Measurements from ENCODE around the gene IPO11. TPM values are rescaled to one million over a fixed set of nuclear protein-coding genes. Genes with fewer than 3 reads are reported as not detected.

IPO11 gene
- total and polyA plus RNA-seq, 2 experiments from 2014 or later, result 18.7 to 64.7 TPM

DNA sequence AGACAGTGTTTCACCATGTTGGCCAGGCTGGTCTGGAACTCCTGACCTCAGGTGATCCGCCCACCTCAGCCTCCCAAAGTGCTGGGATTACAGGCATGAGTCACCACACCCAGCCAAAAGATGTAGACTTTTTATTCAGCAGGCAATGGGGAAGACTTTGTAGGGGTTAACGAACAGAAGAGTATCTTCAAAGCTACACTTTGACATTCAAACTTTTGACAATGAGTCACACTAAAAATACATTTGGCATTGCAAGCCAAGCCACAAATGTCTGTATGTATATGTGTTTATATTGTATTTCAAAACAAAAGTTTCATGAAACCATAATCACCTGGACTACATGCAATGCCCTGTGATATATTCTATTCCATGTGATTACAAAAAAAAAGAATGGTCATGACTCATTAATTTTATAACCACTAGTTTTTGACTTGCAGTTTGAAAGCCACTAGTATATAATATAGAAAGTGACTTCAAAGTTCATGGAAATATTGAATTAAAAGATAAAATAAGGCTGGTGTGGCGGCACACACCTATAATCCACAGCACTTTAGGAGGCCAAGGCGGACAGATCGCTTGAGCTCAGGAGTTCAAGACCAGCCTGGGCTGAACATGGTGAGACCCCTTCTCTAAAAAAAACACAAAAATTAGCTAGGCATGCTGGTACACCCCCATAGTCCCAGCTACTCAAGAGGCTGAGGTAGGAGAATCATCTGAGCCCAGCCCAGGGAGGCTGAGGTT, 17.2 kb upstream of the IPO11 start:
- H3K9me2 ChIP-seq (ENCODE audit: insufficient read depth), result no peaks in the 10 kb centered on the region
- H3K4me2 ChIP-seq, result no peak overlapping the region
- no peak for DNase-seq (ENCODE audit: low spot score)
- Mint-ChIP-seq H3K27ac (no peak overlapping the region), H3K4me3 (no peak overlapping the region), H3K36me3 (ENCODE audit: low read depth) (peaks cover 51% of the 10 kb centered on the region; the same call in 2 of the 3 replicates), H3K4me1 (no peaks in the 10 kb centered on the region), H3K27me3 (ENCODE audit: insufficient read depth, low read depth, poor library complexity) (no peaks in the 10 kb centered on the region), H3K9me3 (no peaks in the 10 kb centered on the region)
- H4K20me1 ChIP-seq (replicated peaks; ENCODE audit: insufficient read depth), result no peaks in the 10 kb centered on the region
- 0 out of 2 replicates have a peak, but pooled peaks cover under 1% of the 10 kb centered on the region for H3K79me2 ChIP-seq (replicated peaks; ENCODE audit: insufficient read depth)
- H3F3A ChIP-seq (replicated peaks; ENCODE audit: low read depth), result no peaks in the 10 kb centered on the region
- H3K4me3 ChIP-seq, result no peak overlapping the region
- TF ChIP-seq, protein P1, sequence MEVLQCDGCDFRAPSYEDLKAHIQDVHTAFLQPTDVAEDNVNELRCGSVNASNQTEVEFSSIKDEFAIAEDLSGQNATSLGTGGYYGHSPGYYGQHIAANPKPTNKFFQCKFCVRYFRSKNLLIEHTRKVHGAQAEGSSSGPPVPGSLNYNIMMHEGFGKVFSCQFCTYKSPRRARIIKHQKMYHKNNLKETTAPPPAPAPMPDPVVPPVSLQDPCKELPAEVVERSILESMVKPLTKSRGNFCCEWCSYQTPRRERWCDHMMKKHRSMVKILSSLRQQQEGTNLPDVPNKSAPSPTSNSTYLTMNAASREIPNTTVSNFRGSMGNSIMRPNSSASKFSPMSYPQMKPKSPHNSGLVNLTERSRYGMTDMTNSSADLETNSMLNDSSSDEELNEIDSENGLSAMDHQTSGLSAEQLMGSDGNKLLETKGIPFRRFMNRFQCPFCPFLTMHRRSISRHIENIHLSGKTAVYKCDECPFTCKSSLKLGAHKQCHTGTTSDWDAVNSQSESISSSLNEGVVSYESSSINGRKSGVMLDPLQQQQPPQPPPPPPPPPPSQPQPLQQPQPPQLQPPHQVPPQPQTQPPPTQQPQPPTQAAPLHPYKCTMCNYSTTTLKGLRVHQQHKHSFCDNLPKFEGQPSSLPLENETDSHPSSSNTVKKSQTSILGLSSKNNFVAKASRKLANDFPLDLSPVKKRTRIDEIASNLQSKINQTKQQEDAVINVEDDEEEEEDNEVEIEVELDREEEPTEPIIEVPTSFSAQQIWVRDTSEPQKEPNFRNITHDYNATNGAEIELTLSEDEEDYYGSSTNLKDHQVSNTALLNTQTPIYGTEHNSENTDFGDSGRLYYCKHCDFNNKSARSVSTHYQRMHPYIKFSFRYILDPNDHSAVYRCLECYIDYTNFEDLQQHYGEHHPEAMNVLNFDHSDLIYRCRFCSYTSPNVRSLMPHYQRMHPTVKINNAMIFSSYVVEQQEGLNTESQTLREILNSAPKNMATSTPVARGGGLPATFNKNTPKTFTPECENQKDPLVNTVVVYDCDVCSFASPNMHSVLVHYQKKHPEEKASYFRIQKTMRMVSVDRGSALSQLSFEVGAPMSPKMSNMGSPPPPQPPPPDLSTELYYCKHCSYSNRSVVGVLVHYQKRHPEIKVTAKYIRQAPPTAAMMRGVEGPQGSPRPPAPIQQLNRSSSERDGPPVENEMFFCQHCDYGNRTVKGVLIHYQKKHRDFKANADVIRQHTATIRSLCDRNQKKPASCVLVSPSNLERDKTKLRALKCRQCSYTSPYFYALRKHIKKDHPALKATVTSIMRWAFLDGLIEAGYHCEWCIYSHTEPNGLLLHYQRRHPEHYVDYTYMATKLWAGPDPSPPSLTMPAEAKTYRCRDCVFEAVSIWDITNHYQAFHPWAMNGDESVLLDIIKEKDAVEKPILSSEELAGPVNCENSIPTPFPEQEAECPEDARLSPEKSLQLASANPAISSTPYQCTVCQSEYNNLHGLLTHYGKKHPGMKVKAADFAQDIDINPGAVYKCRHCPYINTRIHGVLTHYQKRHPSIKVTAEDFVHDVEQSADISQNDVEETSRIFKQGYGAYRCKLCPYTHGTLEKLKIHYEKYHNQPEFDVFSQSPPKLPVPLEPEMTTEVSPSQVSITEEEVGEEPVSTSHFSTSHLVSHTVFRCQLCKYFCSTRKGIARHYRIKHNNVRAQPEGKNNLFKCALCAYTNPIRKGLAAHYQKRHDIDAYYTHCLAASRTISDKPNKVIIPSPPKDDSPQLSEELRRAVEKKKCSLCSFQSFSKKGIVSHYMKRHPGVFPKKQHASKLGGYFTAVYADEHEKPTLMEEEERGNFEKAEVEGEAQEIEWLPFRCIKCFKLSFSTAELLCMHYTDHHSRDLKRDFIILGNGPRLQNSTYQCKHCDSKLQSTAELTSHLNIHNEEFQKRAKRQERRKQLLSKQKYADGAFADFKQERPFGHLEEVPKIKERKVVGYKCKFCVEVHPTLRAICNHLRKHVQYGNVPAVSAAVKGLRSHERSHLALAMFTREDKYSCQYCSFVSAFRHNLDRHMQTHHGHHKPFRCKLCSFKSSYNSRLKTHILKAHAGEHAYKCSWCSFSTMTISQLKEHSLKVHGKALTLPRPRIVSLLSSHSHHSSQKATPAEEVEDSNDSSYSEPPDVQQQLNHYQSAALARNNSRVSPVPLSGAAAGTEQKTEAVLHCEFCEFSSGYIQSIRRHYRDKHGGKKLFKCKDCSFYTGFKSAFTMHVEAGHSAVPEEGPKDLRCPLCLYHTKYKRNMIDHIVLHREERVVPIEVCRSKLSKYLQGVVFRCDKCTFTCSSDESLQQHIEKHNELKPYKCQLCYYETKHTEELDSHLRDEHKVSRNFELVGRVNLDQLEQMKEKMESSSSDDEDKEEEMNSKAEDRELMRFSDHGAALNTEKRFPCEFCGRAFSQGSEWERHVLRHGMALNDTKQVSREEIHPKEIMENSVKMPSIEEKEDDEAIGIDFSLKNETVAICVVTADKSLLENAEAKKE (CRISPR knock-in tag; IDR thresholded peaks at IDR 0.05), result no peak
- no peak for TF ChIP-seq NANOG (IDR thresholded peaks at IDR 0.05; ENCODE audit: borderline replicate concordance)
- TF ChIP-seq, protein P2, sequence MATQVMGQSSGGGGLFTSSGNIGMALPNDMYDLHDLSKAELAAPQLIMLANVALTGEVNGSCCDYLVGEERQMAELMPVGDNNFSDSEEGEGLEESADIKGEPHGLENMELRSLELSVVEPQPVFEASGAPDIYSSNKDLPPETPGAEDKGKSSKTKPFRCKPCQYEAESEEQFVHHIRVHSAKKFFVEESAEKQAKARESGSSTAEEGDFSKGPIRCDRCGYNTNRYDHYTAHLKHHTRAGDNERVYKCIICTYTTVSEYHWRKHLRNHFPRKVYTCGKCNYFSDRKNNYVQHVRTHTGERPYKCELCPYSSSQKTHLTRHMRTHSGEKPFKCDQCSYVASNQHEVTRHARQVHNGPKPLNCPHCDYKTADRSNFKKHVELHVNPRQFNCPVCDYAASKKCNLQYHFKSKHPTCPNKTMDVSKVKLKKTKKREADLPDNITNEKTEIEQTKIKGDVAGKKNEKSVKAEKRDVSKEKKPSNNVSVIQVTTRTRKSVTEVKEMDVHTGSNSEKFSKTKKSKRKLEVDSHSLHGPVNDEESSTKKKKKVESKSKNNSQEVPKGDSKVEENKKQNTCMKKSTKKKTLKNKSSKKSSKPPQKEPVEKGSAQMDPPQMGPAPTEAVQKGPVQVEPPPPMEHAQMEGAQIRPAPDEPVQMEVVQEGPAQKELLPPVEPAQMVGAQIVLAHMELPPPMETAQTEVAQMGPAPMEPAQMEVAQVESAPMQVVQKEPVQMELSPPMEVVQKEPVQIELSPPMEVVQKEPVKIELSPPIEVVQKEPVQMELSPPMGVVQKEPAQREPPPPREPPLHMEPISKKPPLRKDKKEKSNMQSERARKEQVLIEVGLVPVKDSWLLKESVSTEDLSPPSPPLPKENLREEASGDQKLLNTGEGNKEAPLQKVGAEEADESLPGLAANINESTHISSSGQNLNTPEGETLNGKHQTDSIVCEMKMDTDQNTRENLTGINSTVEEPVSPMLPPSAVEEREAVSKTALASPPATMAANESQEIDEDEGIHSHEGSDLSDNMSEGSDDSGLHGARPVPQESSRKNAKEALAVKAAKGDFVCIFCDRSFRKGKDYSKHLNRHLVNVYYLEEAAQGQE (IDR thresholded peaks at IDR 0.05; ENCODE audit: unreplicated experiment), result no peak
- TF ChIP-seq JUNB (IDR thresholded peaks at IDR 0.05; ENCODE audit: unreplicated experiment), result no peak
- no peak for TF ChIP-seq ZNF114 (CRISPR knock-in tag; IDR thresholded peaks at IDR 0.05)
- no peak for TF ChIP-seq EZH2 (IDR thresholded peaks at IDR 0.05; ENCODE audit: low read depth, unreplicated experiment)
- TF ChIP-seq EZH2phosphoT487 (IDR thresholded peaks at IDR 0.05; ENCODE audit: unreplicated experiment), result no peak
- TF ChIP-seq ZNF331 (CRISPR knock-in tag; IDR thresholded peaks at IDR 0.05; ENCODE audit: low read depth), result no peak
- H3K27ac ChIP-seq (ENCODE audit: low read depth), result no peak overlapping the region
- H3K27me3 ChIP-seq (ENCODE audit: insufficient read depth), result no peaks in the 10 kb centered on the region
- no peak for ATAC-seq
- H2AFZ ChIP-seq, result no peak overlapping the region
- H3K36me3 ChIP-seq (ENCODE audit: insufficient read depth), result peaks cover 41% of the 10 kb centered on the region
- no peaks in the 10 kb centered on the region for H3K4me1 ChIP-seq (ENCODE audit: insufficient read depth)

All from GM23338 (cell line).